GDM1 (cell line): Measurements from ENCODE around the gene EXOC6.
"Not testable (repeated sequence)": the region's sequence is repeated elsewhere in the genome, so short reads cannot be mapped to it uniquely, and the experiment has no call there.

ENCODE experiments used
- DNase-seq: peaks from one replicate; lab custom pipeline; 2025; lab: John Stamatoyannopoulos, UW

Gene EXOC6

GRCh38 chr10:92946491-92946890 lies 98.2 kb downstream of the EXOC6 start:
- DNase-seq: no peak

GRCh38 chr10:92952573-92952972 lies 104.3 kb downstream of the EXOC6 start:
- DNase-seq: not testable (repeated sequence)

GRCh38 chr10:92957223-92958010 lies 109.1 kb downstream of the EXOC6 start:
- no peak for DNase-seq

- no peak for DNase-seq
These were observed 113.3 kb downstream of the EXOC6 start for GRCh38 chr10:92961638-92962037.

- no peak for DNase-seq
These were observed 117.0 kb downstream of the EXOC6 start for GRCh38 chr10:92965314-92965713.

GRCh38 chr10:92967641-92968040 lies 119.3 kb downstream of the EXOC6 start:
- no peak for DNase-seq

- no peak for DNase-seq
These were observed 120.8 kb downstream of the EXOC6 start for GRCh38 chr10:92969151-92969550.

- no peak for DNase-seq
These were observed 122.2 kb downstream of the EXOC6 start for GRCh38 chr10:92970301-92971070.

GRCh38 chr10:92972066-92972870 lies 123.9 kb downstream of the EXOC6 start:
- DNase-seq: no peak

- DNase-seq: no peak
These were observed 124.6 kb downstream of the EXOC6 start for GRCh38 chr10:92972886-92973285.

- DNase-seq: not testable (repeated sequence)
These were observed 128.0 kb downstream of the EXOC6 start for GRCh38 chr10:92976278-92976677.

GRCh38 chr10:92989250-92989649 lies 140.9 kb downstream of the EXOC6 start:
- no peak for DNase-seq

GRCh38 chr10:92990615-92991014 lies 142.3 kb downstream of the EXOC6 start:
- no peak for DNase-seq

GRCh38 chr10:92991513-92991912 lies 143.2 kb downstream of the EXOC6 start:
- DNase-seq: no peak

GRCh38 chr10:92993699-92994272 lies 145.5 kb downstream of the EXOC6 start:
- DNase-seq: no peak

- no peak for DNase-seq
These were observed 147.2 kb downstream of the EXOC6 start for GRCh38 chr10:92995509-92995908.

GRCh38 chr10:92997620-92998019 lies 149.3 kb downstream of the EXOC6 start:
- no peak for DNase-seq

- DNase-seq: no peak
These were observed 150.9 kb downstream of the EXOC6 start for GRCh38 chr10:92999191-92999590.

GRCh38 chr10:93006435-93007039 lies 158.2 kb downstream of the EXOC6 start:
- no peak for DNase-seq

- DNase-seq: no peak
These were observed 167.4 kb downstream of the EXOC6 start for GRCh38 chr10:93015722-93016121.

- no peak for DNase-seq
These were observed 174.8 kb downstream of the EXOC6 start for GRCh38 chr10:93023013-93023650.
